Endodermal cell (in vitro differentiated cells): ENCODE measurements around the gene IQGAP1. TPM values are rescaled to one million over a fixed set of nuclear protein-coding genes. Genes with fewer than 3 reads are reported as not detected.

Experiments
- DNase-seq: peaks from one replicate; pipeline ENCODE4 v3.0.0-alpha.2; 2017
- H3K27ac ChIP-seq: 2 replicates; pipeline ENCODE4 v1.5.1; 2013; ENCODE audit warnings: mild to moderate bottlenecking, low read depth, low read length, moderate library complexity
- H3K27me3 ChIP-seq: 2 replicates; pipeline ENCODE4 v1.6.1; 2013; ENCODE audit warnings: mild to moderate bottlenecking, low read length, moderate library complexity; ENCODE audit not compliant: insufficient read depth, control insufficient read depth, poor library complexity, severe bottlenecking
- H3K36me3 ChIP-seq: 2 replicates; pipeline ENCODE4 v1.7.0; 2013; ENCODE audit warnings: mild to moderate bottlenecking, low read length, moderate library complexity; ENCODE audit not compliant: control insufficient read depth, insufficient read depth
- H3K4me1 ChIP-seq: one replicate; pipeline ENCODE4 v1.7.0; 2013; ENCODE audit warnings: low read length; ENCODE audit not compliant: control insufficient read depth, insufficient read depth
- H3K4me3 ChIP-seq: 2 replicates; pipeline ENCODE4 v1.5.1; 2013; ENCODE audit warnings: mild to moderate bottlenecking, low read length, moderate library complexity
- H3K9ac ChIP-seq: 2 replicates; pipeline ENCODE4 v1.6.1; 2013; ENCODE audit warnings: mild to moderate bottlenecking, low read length, moderate library complexity; ENCODE audit not compliant: poor library complexity, severe bottlenecking; ENCODE audit errors: extremely low read depth
- H3K9me3 ChIP-seq: 2 replicates; pipeline ENCODE4 v1.6.1; 2013; ENCODE audit warnings: mild to moderate bottlenecking, low read length, moderate library complexity; ENCODE audit not compliant: control insufficient read depth
- H3K27ac Mint-ChIP-seq: 2 replicates; pipeline ENCODE4 v1.8.0; 2020; ENCODE audit warnings: mixed read lengths
- H3K27me3 Mint-ChIP-seq: 2 replicates; pipeline ENCODE4 v1.8.0; 2021; ENCODE audit warnings: mild to moderate bottlenecking, mixed read lengths; ENCODE audit not compliant: insufficient read depth
- H3K36me3 Mint-ChIP-seq: 2 replicates; pipeline ENCODE4 v1.8.0; 2020; ENCODE audit warnings: low read depth, mixed read lengths
- H3K4me1 Mint-ChIP-seq: 2 replicates; pipeline ENCODE4 v1.8.0; 2020; ENCODE audit warnings: mixed read lengths
- H3K4me3 Mint-ChIP-seq: 2 replicates; pipeline ENCODE4 v1.8.0; 2020; ENCODE audit warnings: mild to moderate bottlenecking, moderate library complexity, mixed read lengths
- H3K9me3 Mint-ChIP-seq: 2 replicates; pipeline ENCODE4 v1.8.0; 2020; ENCODE audit warnings: mild to moderate bottlenecking, mixed read lengths
- WGBS, 2 experiments: methylation state at CpG; one replicate each; pipeline versions ENCODE4 v1.1.5 to v1.1.7; 2013; ENCODE audit warnings: missing lambda C conversion rate in 2 of 2, mixed read lengths in 1 of 2; ENCODE audit not compliant: insufficient coverage in 1 of 2, insufficient read length in 1 of 2; 5-methylcytosine and 5-hydroxymethylcytosine counted together
- total RNA-seq, 2 donors: library from RNA; stranded (reverse); fragmentation: NEBNext Ultra II Directional in 1 of 2; extraction: Animal tissue kit (Norgen Biotek cat#: 25700) in 1 of 2; gene quantifications; 2 replicates in 1 of 2; 3 replicates in 1 of 2; pipeline ENCODE4 v1.2.1, GENCODE V29; 2021
- TF ChIP-seq, protein P1 (sequence below): fragments of 200-600 bp; sonication (generic); conservative IDR thresholded peaks from 2 replicates; pipeline ENCODE4 v1.5.0; 2021; ENCODE audit warnings: antibody characterized with exemption, mild to moderate bottlenecking

IQGAP1 gene
- total RNA-seq, 2 donors from 2014 or later, result 94.4 to 124 TPM

DNA sequence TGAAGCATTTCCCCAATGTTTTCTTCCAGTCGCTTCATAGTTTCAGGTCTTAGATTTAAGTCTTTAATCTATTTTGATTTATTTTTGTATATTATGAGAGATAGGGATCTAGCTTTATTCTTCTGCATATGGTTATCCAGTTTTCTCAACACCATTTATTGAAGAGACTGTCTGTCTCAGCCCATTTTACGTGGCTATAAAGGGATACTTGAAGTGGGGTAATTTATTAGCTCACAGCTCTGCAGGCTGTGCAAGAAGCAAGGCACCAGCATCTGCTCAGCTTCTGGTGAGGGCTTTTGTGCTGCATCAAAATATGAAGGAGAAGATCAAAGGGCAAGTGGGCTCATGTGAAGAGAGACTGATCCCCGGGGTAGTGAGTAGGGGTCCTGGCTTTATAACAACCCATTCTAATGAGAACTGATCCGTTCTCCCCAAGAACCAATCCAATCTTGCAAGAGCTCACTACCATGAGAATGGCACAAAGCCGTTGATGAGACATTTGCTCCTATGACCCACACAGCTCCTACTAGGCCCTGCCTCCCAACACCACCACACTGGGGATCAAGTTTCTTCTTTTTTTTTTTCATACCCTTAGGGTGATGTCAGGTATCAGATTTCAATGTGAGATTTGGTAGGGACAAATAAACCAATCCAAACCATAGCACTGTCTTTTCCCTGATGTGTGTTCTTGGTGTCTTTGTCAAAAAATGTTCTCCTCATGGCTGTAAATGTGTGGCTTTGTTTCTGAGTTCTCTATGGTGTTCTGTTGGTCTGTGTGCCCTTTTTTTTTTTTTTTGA lies 63.2 kb downstream of the IQGAP1 start:
- H3K27ac Mint-ChIP-seq, result peak overlapping the region; percentile 29
- H3K27ac ChIP-seq, result peak overlapping the region; percentile 26
- no peak overlapping the region for H3K4me3 Mint-ChIP-seq

DNA sequence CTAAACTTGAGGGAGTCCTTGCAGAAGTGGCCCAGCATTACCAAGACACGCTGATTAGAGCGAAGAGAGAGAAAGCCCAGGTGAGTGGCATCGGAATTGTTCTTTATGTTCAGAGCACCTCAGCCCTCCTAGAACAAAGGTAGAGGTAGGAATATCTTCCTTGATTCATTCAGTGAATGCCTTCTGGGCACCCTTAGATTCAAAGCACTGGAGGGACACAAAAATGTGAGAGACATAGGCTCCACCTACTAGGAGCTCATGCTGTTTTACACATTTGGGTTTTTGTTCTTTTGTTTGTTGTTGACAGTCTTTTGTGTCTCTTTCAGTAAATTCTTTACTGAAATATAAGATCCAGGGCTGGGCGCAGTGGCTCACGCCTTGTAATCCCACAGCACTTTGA lies 68.2 kb downstream of the IQGAP1 start:
- TF ChIP-seq, protein P1, sequence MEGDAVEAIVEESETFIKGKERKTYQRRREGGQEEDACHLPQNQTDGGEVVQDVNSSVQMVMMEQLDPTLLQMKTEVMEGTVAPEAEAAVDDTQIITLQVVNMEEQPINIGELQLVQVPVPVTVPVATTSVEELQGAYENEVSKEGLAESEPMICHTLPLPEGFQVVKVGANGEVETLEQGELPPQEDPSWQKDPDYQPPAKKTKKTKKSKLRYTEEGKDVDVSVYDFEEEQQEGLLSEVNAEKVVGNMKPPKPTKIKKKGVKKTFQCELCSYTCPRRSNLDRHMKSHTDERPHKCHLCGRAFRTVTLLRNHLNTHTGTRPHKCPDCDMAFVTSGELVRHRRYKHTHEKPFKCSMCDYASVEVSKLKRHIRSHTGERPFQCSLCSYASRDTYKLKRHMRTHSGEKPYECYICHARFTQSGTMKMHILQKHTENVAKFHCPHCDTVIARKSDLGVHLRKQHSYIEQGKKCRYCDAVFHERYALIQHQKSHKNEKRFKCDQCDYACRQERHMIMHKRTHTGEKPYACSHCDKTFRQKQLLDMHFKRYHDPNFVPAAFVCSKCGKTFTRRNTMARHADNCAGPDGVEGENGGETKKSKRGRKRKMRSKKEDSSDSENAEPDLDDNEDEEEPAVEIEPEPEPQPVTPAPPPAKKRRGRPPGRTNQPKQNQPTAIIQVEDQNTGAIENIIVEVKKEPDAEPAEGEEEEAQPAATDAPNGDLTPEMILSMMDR, result no peak
- no peaks in the 10 kb centered on the region for H3K4me1 ChIP-seq
- H3K27ac ChIP-seq, result no peak overlapping the region
- peaks cover 74% of the 10 kb centered on the region for H3K36me3 Mint-ChIP-seq
- no peak overlapping the region for H3K4me3 ChIP-seq
- no peak overlapping the region for H3K4me3 Mint-ChIP-seq
- H3K4me1 Mint-ChIP-seq, result peaks cover 37% of the 10 kb centered on the region
- no peak overlapping the region for H3K9ac ChIP-seq
- H3K36me3 ChIP-seq, result peaks cover 81% of the 10 kb centered on the region
- WGBS, 2 experiments, result 91 to 93% methylated on average over 5 of the region's 5 CpGs
- peak; percentile 76 for DNase-seq
- no peaks in the 10 kb centered on the region for H3K9me3 Mint-ChIP-seq
- H3K9me3 ChIP-seq, result no peaks in the 10 kb centered on the region
- H3K27me3 Mint-ChIP-seq, result no peaks in the 10 kb centered on the region
- H3K27me3 ChIP-seq, result no peaks in the 10 kb centered on the region
- H3K27ac Mint-ChIP-seq, result peak overlapping the region; percentile 87

More for the DNA sequence above, 63.2 kb downstream of the IQGAP1 start:
- TF ChIP-seq, protein P1, result no peak
- H3K4me1 Mint-ChIP-seq, result peaks cover 10% of the 10 kb centered on the region
- peaks cover 91% of the 10 kb centered on the region for H3K36me3 ChIP-seq
- H3K27me3 Mint-ChIP-seq, result no peaks in the 10 kb centered on the region
- H3K9ac ChIP-seq, result no peak overlapping the region
- peaks cover 72% of the 10 kb centered on the region for H3K36me3 Mint-ChIP-seq
- no peaks in the 10 kb centered on the region for H3K4me1 ChIP-seq
- no peaks in the 10 kb centered on the region for H3K9me3 ChIP-seq
- no peaks in the 10 kb centered on the region for H3K27me3 ChIP-seq
- H3K9me3 Mint-ChIP-seq, result no peaks in the 10 kb centered on the region
- no peak overlapping the region for H3K4me3 ChIP-seq
- DNase-seq, result no peak
- 75 to 86% methylated on average over 2 to 5 of the region's 5 CpGs for WGBS, 2 experiments

DNA sequence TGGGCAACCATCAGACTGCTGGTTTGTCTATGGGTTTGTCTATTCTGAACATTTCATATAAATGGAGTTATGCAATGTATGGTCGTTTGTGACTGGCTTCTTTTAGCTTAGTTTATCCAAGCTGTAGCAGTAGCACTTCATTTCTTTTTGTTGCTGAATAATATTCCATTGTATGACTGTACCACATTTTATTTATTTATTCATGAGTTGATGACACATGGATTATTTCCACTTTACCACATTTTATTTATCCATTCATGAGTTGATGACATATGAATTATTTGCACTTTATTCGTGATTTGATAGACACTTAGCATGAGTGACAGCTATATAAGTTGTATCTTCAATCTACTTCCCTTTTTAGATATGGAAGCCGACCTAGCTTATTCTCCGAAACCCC lies 70.0 kb downstream of the IQGAP1 start:
- Histone ChIP-seq H3K4me3 (no peak overlapping the region), H3K9ac (no peak overlapping the region), H3K27me3 (no peaks in the 10 kb centered on the region), H3K27ac (no peak overlapping the region), H3K9me3 (no peaks in the 10 kb centered on the region), H3K36me3 (peaks cover 73% of the 10 kb centered on the region), H3K4me1 (no peaks in the 10 kb centered on the region)
- Mint-ChIP-seq H3K4me1 (peaks cover 38% of the 10 kb centered on the region), H3K27ac (no peak overlapping the region), H3K9me3 (no peaks in the 10 kb centered on the region), H3K4me3 (no peak overlapping the region), H3K27me3 (no peaks in the 10 kb centered on the region), H3K36me3 (peaks cover 68% of the 10 kb centered on the region)
- WGBS, 2 experiments, result 90 to 100% methylated on average over 1 to 4 of the region's 4 CpGs
- TF ChIP-seq, protein P1, result no peak
- no peak for DNase-seq
